Hematopoietic multipotent progenitor cell treated with erythropoietin and hydrocortisone succinate and interleukin-3 and kit ligand, for 8 days (in vitro differentiated cells): ENCODE measurements around the gene GIGYF2.

Experiments
- DNase-seq: peaks from one replicate; pipeline ENCODE4 v3.0.0-alpha.2; 2015

The GIGYF2 gene

DNA sequence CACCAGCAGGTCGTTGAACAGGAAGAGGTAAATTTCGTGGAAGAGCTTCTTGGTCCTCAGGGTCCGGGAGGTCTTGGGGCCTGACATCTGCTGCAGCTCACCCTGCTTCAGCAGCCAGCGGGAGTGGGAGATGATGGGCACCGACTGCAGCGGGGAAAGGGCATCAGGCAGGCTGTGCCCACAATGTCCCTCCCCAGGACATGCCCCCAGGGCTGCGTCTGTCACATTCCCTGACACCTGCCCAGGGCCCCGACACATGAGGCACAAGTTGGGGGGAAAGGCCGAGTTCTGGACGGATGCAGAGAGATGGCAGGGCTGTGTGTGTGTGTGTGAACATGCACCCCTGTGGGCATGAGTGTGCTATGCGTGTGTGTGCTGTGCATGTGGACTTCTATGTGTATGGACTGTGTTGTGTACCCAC is 186.9 kb downstream of the GIGYF2 start:
- no peak for DNase-seq

DNA sequence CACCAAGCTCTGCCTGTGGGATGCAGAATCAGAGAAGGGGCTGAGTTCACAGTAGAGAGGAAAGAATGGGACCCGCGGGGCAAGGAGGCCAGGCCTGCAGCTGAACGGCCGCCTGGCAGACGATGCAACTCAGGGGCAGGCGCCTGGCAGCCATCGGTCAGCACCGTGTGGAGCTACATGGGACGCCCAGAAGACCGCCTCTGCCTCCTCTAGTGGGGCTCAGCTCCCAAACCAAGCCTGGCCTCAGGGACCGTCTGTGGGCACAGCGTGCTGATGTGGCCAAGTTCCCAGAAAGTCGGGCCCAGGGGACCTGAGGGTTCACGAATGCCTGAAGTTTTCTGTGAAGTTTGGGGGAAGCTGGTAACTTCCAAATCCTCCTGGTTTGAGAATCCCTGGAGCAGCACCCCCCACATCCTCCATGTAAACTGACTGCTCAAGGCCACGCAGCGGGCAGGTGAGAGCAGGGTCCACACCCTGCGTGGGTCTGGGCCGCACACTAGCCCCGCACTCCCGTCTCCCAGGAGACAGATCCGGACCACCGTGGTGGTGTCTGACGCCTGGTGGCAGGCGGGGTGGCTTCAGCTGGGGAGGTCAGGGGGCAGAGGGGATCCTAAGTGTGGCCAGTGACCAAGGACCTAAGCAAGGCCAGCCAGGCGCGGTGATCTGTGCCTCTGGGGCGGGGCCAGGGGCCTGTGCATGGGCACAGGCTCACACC is 187.6 kb downstream of the GIGYF2 start:
- DNase-seq: no peak

DNA sequence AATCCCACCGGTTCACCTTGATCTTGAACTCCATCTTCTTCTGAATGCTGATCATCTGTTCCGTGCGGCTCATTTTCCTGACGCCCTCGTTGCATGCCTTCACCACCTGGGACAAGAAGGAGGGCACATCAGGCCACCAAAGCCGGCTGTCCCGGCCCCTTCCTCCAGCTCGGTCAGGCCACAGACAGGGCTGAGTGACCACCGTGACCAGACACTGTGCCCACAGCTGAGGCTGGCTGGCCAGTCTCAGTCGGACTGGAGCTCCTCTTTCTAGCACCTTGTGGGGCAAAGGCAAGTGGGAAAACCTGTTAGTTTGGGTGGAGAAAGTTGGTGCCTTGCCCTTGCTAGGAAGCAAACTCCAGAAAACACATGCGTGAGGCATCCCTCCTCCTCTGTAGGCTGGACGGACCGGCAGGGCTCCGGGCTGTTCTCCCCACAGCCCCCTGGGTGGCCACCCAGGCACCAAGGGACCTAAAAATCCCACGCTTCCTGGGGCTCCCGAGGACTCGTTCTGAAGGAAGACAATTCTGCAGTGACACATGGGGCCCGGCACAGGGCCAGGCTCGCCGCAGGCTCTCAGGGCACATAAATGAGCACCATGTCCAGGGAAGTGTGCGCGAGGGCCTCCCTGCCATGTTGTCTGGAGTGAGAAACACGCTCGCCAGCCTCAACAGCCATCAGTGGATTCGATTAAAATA is 188.3 kb downstream of the GIGYF2 start:
- no peak for DNase-seq

DNA sequence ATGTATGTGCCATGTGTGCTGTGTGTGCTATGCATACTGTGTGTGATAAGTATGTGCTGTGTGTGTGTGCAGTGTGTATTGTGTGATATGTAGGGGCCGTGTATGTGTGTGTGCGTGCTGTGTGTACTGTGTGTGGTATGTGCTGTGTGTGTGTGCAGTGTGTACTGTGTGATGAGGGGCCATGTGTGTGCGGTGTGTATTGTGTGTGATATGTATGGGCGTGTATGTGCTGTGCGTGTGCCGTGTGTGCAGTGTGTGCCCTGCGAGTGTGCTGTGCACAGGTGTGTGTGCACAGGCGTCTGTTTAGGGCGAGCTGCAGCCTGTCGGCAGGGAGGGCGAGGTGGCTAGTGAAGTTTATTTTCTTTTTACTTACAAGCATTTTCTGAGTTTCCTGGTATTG is 189.0 kb downstream of the GIGYF2 start:
- no peak for DNase-seq

DNA sequence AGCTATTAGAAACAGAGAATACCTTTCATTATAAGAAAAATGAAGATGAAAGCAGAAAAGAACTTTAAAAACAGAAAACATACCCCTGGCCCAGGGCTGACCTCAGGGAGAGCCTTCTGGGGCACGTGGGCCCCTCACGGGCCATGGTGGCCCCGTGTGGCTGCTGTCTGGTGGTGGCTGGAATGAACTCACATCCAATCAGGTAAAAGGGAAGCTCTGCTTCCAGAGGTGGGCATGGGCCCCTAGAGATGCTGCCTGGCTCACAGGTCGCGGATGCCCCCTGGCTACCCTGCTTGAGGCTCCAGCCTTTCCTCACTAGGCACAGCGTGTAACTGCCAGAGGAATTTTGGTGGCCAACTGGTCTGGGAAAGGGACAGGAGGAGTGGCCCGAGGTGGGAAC is 189.5 kb downstream of the GIGYF2 start:
- DNase-seq: no peak

DNA sequence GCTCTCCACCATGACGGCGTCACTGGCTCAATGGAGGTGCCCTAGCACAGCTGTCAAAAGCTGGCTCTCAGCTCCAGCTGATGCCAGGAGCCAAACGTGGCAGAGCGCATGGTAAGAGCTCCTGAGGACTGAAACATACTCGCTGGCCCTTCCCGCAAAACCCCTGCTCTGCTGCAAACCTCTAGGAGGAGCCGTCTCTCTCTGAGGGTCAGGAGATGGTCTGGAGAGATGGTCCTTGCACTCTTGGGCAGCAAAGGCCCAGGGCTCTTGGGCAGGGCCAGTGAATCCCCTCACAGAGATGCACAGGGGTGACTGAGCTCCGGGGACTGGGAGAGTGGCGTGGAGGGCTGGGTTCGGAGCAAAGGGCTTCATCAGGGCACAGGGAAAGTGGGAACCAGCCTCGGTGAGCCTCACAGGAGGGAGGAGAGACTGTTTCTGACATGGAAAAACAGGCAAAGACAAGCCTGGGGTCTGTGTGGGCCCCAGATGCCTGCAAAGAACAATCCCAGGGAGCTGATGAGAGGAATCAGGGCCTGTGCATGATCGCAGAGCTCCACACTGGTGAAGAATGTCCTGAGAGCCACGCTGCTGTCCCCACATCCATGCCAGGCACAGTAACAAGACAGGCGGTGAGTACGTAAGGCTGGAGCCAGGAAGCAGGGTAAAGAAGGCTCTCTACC is 190.2 kb downstream of the GIGYF2 start:
- no peak for DNase-seq

DNA sequence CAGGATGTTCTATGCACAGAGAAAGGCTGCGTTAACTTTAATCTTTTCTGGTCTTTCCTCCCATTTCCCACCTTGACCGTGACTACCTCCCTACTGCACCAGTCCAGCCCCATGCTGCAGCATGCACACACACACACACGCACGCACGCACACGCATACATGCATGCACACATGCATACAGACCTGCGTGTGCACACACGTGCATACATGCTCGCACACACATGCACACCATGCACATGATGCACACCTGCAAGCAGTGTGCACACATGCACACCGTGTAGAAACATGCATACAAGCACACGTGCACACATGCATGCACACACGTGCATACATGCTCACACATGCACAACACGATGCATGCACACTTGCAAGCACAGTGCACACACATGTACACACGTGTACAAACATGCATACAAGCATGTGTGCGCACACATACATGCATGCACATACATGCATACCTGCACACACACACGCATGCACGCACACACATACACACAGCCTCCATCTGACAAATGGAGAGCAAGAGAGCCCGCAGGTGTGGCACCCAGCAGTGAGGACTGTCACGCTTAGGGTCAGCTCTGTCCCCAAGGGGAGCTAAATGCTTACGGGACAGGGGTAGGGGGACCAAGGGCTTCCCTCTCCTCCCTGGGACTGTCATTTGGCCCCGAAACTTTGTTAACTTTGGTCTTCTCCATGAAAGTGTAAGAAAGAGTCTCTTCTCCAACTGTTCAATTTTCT is 191.1 kb downstream of the GIGYF2 start:
- DNase-seq: no peak

DNA sequence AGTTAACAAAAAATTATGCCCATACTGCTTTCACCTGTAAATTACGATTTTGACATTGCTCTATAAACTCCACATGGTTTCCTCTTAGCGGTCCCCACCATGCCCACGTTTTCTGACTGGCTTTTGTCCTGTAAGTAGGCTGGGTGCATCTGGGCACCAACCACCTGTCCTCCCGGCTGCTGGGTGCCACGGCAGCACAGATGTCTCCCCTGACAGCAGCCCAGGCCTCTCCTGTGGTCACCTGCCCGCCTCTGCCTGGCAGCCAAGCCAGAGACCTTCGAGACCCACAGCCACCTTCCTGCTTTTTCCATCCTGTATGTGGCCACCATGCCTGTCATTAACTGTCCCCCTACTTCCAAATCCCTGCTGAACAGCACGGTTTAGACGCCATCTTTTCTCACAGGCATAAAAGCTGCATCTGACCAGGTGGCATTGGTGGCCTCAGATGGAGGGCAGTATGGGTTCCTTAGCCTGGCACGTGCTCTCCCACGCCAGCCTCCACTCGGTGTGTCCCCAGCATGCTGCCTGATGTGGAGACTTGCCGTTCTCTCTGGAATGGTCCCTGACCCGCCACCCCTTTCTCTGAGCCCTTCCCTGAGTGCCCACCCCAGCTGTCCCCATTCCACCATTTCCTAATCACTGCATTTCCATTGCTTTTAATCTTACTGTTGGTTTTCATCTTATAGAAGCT is 191.9 kb downstream of the GIGYF2 start:
- no peak for DNase-seq

DNA sequence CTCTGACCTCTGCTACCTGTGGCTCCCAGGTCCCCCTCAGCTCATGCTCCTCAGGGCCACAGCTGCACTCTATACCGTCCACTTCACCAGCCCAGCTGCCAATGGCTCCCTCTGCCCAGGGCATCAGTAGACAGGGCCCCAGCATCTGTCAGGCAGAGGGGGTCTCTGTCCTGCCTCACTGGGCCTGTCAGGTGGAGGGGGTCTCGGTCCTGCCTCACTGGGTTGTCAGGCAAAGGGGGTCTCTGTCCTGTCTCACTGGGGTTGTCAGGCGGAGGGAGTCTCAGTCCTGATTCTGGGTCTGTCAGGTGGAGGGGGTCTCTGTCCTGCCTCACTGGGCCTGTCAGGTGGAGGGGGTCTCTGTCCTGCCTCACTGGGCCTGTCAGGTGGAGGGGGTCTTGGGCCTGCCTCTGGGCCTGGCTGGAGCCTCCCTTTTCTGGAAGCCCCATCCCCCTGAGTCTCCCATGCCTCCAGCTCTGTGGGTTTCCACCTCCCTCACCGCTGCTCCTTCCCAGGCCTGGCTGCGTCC is 192.8 kb downstream of the GIGYF2 start:
- no peak for DNase-seq

DNA sequence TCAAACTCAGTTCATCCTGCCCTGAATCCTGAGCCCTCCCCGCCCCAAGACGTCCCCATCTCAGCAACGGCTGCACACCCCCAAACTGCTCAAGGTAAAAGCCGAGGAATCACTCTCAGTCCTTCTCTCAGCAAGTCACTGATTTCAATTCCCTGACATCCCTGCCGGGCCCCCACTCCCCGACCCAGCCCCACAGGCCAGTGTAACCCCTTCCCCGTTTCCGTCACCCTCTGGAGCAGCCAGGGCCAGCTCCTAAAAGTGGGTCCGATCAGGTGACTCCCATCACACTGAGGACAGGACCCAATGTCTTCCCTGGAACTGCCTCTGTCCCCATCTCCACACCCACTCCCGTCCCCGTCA is 193.4 kb downstream of the GIGYF2 start:
- no peak for DNase-seq

DNA sequence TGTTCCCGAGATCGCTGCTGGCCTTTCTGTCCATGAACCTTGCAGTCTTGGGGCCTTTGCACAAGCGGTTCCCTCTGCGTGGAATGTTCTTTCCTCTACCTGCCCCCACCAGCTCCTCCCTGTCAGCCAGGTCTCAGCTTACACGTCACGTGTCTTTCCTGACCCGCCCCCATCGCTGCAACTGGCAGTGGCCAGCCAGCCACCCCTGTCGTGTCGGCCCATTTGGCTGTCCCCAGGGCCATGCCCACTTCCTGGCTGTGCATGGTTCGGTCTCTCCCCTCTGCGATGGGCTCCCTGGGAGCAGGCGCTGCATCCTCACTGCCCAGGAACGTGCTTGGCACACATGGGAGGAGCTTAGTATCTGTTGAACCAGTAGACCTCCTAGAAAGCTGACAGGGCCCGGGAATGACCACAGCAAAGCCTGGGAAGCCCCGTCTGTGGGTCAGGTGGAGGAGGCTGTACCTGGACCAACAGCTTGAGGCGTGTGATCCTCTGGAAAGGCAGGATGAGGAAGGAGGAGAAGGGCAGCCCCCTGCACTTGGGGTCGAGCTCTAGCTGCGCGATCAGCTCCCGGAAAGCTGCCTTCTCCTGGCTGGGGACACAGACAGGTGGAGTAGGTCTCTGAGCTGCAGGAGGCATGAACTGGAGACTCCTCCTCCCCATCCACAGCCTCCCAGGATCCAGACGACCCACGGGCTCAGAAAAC is 193.9 kb downstream of the GIGYF2 start:
- no peak for DNase-seq

DNA sequence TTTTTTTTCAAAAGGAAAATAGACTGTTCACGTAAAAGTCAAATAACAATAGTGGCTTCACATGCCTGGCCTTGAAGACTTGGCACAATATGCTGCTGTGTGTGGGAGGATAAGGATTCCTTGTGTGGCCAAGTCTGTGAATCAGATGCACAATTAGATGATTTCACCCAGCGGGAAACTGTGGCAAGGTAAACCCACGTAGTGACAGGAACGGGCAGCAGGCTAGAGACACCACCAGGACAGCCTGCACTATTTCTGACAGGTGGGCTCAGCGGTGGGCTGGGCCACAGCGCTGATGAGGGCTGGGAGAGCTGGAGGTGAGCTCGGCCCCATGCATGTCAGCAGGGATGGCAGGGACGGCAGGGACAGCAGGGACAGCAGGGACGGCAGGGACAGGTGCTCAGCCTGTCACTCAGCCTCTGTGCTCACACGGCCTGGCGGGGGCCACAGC is 194.5 kb downstream of the GIGYF2 start:
- no peak for DNase-seq

DNA sequence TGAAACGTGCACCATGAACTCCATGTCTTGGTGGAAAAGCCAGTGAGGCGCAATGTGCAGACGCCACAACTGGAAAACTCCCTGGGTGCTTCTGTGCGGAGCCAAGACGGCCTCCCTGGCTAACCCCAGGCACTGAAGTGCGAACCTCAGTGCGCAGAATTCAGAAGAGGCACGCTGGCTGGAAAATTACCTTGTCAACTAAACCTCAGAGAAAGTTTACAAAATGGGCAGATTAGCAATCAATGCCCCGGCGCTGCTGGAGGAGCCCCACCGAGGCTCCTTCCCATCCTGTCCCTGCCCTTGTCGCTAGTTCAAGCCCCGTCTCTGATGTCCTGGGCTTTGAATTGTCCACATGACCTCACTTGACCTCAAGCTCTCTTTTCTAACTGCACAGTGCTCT is 195.1 kb downstream of the GIGYF2 start:
- no peak for DNase-seq

DNA sequence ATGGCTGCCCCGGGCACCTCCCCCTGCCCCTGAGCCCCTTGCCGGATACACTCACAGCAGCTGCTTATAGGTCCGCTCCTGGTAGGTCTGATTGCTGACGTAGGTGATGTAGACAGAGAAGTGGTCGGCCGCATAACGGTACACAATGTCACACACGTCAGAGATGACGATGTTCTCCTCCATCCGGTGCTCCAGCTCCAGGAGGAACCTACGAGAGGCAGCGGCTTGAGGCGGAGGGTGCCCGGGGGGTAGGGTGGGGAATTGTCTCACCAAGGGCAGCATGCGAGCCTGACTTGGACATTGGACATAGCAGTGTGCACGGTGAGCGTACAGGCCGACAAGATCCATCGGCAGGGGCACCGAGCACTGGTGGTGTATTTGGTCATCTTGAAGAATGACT is 195.7 kb downstream of the GIGYF2 start:
- DNase-seq: no peak

DNA sequence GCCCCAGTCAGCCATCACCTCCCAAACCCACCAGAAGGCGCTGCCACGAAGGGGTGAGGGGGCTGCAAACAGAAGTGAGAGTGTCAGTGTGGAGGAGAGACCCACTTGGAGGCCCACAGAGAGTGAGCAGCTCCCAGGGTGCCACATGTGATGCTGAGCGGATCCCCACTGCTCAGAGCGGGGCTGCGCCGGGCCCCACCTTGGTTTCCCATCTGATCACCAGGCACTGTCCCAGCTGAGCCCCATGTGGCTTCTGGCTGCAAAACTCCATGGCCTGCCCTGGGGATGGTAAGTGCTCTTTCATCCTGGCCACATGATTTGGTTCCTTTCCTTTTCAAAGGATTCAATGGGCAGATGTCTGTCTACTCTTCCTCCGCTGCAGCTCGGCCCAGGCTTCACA is 196.7 kb downstream of the GIGYF2 start:
- DNase-seq: no peak

DNA sequence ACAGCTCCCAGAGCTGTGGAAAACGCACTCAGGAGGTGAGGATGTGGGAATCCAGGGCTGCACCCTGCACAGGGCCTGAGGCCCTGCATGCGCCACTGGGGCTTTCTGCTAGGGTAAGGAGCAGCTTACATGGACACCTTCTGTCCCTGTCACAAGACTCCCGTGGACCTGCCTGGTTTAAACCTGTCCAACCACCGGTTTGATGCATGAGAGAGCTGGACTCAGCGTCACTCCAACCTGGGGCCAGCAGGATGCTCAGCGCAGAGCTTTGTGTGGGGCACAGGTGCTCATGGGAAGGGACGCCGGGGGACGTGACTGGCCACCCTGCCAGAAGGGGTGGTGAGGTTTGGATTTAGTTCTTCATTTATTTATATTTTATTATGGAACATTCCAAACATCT is 197.1 kb downstream of the GIGYF2 start:
- no peak for DNase-seq

DNA sequence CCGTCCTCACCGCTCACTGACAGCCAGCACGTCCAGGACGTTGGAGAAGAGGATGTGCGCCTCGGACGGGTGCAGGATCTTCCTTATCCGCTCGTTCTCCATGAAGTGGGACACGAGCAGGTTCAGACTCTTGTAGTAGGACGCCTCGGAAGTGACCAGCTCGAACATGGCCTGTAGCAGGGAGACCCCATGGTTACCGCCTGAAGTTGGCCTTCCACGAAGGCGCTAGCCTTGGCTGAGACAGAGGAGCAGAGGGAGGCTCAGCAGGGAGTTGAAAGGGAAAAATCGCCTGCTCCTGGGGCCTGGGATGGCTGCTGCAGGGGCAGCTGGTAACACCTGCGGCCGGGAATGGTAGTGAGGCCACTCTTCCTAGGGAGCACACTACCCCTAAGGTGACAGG is 197.6 kb downstream of the GIGYF2 start:
- DNase-seq: no peak

DNA sequence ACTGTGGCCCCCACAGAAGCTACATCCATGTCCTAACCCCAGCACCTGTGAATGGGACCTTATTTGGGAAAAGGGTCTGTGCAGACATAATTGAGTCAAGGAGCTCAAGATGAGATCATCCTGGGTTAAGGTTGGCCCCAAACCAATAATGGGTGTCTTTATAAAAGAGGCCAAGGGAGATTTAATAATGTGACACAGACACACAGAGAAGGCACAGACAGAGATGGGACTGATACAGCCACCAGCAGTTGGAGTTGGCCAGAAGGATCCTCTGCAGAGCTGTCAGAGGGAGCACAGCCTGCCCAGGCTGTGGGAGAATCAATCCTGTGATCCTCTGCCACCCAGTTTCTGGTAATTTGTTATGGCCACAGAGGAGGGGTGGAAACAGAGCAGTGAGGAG is 199.0 kb downstream of the GIGYF2 start:
- no peak for DNase-seq

DNA sequence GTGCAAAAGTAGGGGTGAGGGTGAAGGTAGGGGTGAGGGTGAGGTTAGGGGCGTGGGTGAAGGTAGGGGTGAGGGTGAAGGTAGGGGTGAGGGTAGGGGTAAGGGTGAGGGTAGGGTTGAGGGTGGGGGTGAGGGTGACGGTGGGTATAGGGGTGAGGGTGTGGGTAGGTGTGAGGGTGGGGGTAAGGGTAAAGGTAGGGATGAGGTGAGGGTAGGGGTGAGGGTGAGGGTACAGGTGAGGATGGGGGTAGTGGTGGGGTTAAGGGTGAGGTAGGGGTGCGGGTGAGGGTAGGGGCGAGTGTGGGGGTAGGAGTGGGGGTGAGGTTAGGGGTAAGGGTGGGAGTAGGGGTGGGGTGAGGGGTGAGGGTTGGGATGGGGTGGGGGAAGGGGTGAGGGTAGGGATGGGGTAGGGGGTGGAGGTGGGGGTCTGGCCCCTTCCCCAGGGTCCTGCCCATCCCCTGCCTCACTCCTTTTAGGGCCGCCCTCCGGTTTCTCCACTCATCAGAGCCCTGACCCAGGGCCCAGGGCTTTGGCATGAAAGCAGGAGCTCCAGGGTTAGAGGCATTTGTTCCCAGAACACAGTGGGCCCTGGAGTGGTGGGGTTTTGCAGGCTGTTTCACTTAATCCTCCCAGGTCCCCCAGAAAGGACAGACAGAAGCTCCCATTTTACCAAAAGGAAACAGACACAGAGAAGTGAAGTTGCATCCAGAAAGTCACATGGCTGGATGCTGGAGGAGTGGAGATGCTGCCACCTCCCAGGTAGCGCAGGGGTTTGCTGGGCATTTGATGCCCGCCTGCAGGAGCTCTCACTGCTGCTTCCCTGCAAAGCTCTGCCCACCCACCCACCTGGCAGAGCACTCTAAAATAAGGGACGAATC is 199.8 kb downstream of the GIGYF2 start:
- DNase-seq: no peak

DNA sequence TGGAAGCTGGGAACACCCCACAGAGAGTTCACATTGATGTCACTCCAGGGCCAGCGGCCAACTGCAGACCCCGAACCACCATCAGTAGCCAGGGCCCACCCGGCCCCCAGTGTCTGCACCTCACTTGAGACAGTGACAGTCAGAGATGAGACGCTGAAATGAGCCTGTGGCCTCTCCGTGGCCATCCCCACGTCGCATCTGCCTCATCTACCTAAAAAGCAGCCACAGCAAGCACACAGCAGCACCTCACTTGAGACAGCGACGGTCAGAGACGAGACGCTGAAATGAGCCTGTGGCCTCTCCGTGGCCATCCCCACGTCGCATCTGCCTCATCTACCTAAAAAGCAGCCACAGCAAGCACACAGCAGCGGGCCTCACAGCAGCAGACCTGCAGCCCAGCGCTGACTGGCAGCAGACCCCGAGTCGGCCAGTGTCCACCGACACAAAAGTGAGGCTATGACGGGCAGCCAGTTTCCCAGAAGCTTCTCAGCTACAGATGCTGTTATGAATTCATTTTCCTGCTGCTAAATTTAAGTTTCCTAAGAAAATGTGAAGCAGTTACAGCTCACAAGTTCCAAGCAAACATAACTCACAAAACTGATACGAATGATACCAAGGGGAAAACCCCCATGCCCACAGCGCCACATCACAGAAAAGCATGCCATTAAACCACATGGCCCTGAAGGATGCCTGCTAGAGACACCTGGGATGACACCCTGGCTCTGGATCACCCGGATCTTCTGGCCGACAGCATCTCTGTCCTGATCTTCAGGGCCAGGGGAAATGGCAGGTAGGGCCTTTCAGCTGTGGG is 200.7 kb downstream of the GIGYF2 start:
- DNase-seq: no peak
